Neural progenitor cell (in vitro differentiated cells): ENCODE results near the gene ATP2A3.

Experiments used
- EZH2 ChIP-seq: fragments of 200-600 bp; sonication (generic); IDR thresholded peaks from 2 replicates; pipeline ENCODE4 v1.6.1; 2017; ENCODE audit warnings: antibody characterized with exemption, mild to moderate bottlenecking, moderate library complexity
- EZH2phosphoT487 ChIP-seq: fragments of 200-600 bp; sonication (generic); IDR thresholded peaks from 2 replicates; pipeline ENCODE4 v1.6.1; 2017; ENCODE audit warnings: antibody characterized with exemption
- TF ChIP-seq, protein P1 (sequence below): fragments of 200-600 bp; sonication (generic); IDR thresholded peaks from 2 replicates; pipeline ENCODE4 v1.5.1; 2017; ENCODE audit warnings: antibody characterized with exemption, mild to moderate bottlenecking

DNA sequence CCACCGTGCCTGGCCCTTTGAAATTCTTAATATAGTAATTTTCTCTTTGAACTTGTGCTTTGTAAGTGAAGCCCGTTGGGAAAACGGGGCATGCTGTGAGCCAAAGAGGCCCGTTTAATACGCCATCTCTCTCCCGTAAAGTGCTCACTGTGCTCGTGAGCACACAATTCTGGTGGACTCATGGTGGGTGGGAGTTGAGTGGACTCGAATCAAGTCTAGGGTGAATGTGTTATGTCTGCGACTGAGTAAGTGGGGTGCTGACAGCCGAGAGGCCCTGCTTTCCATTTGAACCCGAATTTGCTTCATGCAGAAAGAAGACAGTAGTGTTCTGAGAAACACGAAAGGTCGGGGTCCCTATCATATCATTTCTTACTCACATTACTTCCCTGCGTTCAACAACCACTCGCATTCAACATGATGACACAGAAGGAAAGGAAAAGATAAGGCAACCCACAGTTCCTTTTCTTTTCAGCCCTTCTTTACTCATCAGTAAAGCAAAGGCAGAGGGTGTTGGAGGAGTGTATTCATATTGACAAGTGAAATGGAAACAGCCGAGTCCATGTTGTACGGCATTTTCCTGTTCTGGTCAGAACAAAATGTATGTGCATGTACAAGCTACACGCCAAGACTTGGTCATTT is 4.8 kb upstream of the ATP2A3 start:
- TF ChIP-seq, protein P1, sequence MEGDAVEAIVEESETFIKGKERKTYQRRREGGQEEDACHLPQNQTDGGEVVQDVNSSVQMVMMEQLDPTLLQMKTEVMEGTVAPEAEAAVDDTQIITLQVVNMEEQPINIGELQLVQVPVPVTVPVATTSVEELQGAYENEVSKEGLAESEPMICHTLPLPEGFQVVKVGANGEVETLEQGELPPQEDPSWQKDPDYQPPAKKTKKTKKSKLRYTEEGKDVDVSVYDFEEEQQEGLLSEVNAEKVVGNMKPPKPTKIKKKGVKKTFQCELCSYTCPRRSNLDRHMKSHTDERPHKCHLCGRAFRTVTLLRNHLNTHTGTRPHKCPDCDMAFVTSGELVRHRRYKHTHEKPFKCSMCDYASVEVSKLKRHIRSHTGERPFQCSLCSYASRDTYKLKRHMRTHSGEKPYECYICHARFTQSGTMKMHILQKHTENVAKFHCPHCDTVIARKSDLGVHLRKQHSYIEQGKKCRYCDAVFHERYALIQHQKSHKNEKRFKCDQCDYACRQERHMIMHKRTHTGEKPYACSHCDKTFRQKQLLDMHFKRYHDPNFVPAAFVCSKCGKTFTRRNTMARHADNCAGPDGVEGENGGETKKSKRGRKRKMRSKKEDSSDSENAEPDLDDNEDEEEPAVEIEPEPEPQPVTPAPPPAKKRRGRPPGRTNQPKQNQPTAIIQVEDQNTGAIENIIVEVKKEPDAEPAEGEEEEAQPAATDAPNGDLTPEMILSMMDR: no peak
- TF ChIP-seq EZH2phosphoT487 (no peak), EZH2 (no peak)
